Measurements from ENCODE around the gene MICAL2. TPM values are rescaled to one million over a fixed set of nuclear protein-coding genes. Genes with fewer than 3 reads are reported as not detected.

Gene MICAL2
- total and polyA plus RNA-seq, 2 of the 13 experiments (the other 11 are each of a cell fraction or from before 2014, with no cell fraction given) = 0.78 to 1.1 TPM

DNA sequence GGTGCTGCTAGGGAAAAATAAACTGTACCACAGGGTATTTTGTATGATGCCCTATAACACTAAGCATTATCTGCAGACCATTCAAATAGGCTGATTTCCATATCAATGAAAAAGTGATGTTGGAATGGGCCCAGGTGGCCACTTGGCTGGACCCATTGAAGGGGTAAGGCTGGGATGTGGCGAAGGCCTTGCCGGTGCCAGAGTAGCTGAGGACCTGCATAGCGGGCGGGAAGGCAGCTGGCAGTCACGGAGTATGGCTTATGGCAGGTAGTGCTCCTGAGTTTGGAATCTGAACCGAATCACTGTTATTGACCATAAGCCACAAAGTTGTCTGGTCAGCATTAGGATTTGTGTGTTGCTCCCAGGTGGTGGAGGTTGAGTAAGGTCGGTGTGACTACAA is 131.0 kb downstream of the MICAL2 start:
- Histone ChIP-seq H4K20me1 (ENCODE audit: insufficient read depth, low read length) (no peaks in the 10 kb centered on the region), H3K36me3 (replicated peaks in 1 of 2; ENCODE audit: control insufficient read depth in 1 of 2, insufficient read depth in 2 of 2, low read length in 2 of 2) (no peaks in the 10 kb centered on the region), H3K9me3 (ENCODE audit: low read length) (no peaks in the 10 kb centered on the region), H3K4me1 (ENCODE audit: insufficient read depth, low read length) (peaks cover 12% of the 10 kb centered on the region), H3K4me2 (ENCODE audit: low read depth, low read length) (no peak overlapping the region), H3K27me3 (ENCODE audit: control insufficient read depth in 1 of 2, insufficient read depth in 2 of 2, low read length in 2 of 2) (no peaks in the 10 kb centered on the region), H3K4me3 (replicated peaks in 1 of 3; ENCODE audit: insufficient read depth in 1 of 3, low read depth in 2 of 3, low read length in 3 of 3) (no peak overlapping the region), H3K79me2 (ENCODE audit: insufficient read depth, low read length) (no peaks in the 10 kb centered on the region), H2AFZ (ENCODE audit: low read length) (no peak overlapping the region), H3K27ac (ENCODE audit: extremely low read length, insufficient read depth, low read length) (no peak overlapping the region), H3K9ac (ENCODE audit: insufficient read depth, low read depth, low read length) (no peak overlapping the region)
- FAIRE-seq (no peak), DNase-seq (ENCODE audit: low spot score) (no peak), ATAC-seq (no peak)
- CTCF ChIA-PET (ENCODE audit: low intra/inter-chr PET ratio, low total read pairs) = no interaction called here
- no TSS peak for BruUV-seq (replicated peaks)
- intact Hi-C loops (cut with micrococcal nuclease; ENCODE audit: unreplicated experiment) = no loop called here
- in situ Hi-C loops (cut with HindIII; ENCODE audit: extremely low pct_ligation_motif_present, low pct_unique_long_range_greater_than_20kb) = no loop called here
- TF ChIP-seq MAFK (conservative IDR thresholded peaks at IDR 0.05 in 1 of 2, IDR thresholded peaks at IDR 0.05 in 1 of 2; ENCODE audit: low read length in 2 of 2) (0 out of 4 replicates have a peak, but pooled peaks of 1 of the 2 experiments have one; percentile 0), ELF4 (CRISPR knock-in tag; IDR thresholded peaks at IDR 0.05; ENCODE audit: borderline replicate concordance) (no peak)
- 91% methylated on average over 7 of the region's 7 CpGs for WGBS (ENCODE audit: low lambda C conversion rate)
- POLR2A ChIA-PET = no interaction called here

- H4K20me1 ChIP-seq (ENCODE audit: insufficient read depth, low read length) = no peaks in the 10 kb centered on the region
- in situ Hi-C loops (cut with HindIII; ENCODE audit: extremely low pct_ligation_motif_present, low pct_unique_long_range_greater_than_20kb) (no loop called here), intact Hi-C loops (cut with micrococcal nuclease; ENCODE audit: unreplicated experiment) (no loop called here)
- H3K27me3 ChIP-seq (ENCODE audit: control insufficient read depth in 1 of 2, insufficient read depth in 2 of 2, low read length in 2 of 2) = no peaks in the 10 kb centered on the region
- no peaks in the 10 kb centered on the region for H3K9me3 ChIP-seq (ENCODE audit: low read length)
- ATAC-seq (no peak), FAIRE-seq (no peak), DNase-seq (ENCODE audit: low spot score) (no peak)
- H3K4me1 ChIP-seq (ENCODE audit: insufficient read depth, low read length) = peaks cover 10% of the 10 kb centered on the region
- POLR2A ChIA-PET = no interaction called here
- no peak overlapping the region for H3K9ac ChIP-seq (ENCODE audit: insufficient read depth, low read depth, low read length)
- BruUV-seq (replicated peaks) = no TSS peak
- H3K79me2 ChIP-seq (ENCODE audit: insufficient read depth, low read length) = no peaks in the 10 kb centered on the region
- WGBS (ENCODE audit: low lambda C conversion rate) = 83% methylated on average over 14 of the region's 14 CpGs
- H3K4me3 ChIP-seq (replicated peaks in 1 of 3; ENCODE audit: insufficient read depth in 1 of 3, low read depth in 2 of 3, low read length in 3 of 3) = no peak overlapping the region
- H3K27ac ChIP-seq (ENCODE audit: extremely low read length, insufficient read depth, low read length) = no peak overlapping the region
- H3K4me2 ChIP-seq (ENCODE audit: low read depth, low read length) = no peak overlapping the region
- no peaks in the 10 kb centered on the region for H3K36me3 ChIP-seq (replicated peaks in 1 of 2; ENCODE audit: control insufficient read depth in 1 of 2, insufficient read depth in 2 of 2, low read length in 2 of 2)
- H2AFZ ChIP-seq (ENCODE audit: low read length) = no peak overlapping the region
- CTCF ChIA-PET (ENCODE audit: low intra/inter-chr PET ratio, low total read pairs) = no interaction called here
- TF ChIP-seq SCMH1 (CRISPR knock-in tag; IDR thresholded peaks at IDR 0.05; ENCODE audit: borderline replicate concordance) (no peak), XRCC5 (optimal IDR thresholded peaks at IDR 0.05; ENCODE audit: low read length) (no peak), ZNF232 (CRISPR knock-in tag; IDR thresholded peaks at IDR 0.05; ENCODE audit: borderline replicate concordance) (no peak), NFE2L2 (IDR thresholded peaks at IDR 0.05; ENCODE audit: low read length) (no peak), IKZF1 (IDR thresholded peaks at IDR 0.05) (no peak)
- TF ChIP-seq, protein P1, sequence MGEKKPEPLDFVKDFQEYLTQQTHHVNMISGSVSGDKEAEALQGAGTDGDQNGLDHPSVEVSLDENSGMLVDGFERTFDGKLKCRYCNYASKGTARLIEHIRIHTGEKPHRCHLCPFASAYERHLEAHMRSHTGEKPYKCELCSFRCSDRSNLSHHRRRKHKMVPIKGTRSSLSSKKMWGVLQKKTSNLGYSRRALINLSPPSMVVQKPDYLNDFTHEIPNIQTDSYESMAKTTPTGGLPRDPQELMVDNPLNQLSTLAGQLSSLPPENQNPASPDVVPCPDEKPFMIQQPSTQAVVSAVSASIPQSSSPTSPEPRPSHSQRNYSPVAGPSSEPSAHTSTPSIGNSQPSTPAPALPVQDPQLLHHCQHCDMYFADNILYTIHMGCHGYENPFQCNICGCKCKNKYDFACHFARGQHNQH (CRISPR knock-in tag; IDR thresholded peaks at IDR 0.05) = no peak
- TF ChIP-seq, protein P2, sequence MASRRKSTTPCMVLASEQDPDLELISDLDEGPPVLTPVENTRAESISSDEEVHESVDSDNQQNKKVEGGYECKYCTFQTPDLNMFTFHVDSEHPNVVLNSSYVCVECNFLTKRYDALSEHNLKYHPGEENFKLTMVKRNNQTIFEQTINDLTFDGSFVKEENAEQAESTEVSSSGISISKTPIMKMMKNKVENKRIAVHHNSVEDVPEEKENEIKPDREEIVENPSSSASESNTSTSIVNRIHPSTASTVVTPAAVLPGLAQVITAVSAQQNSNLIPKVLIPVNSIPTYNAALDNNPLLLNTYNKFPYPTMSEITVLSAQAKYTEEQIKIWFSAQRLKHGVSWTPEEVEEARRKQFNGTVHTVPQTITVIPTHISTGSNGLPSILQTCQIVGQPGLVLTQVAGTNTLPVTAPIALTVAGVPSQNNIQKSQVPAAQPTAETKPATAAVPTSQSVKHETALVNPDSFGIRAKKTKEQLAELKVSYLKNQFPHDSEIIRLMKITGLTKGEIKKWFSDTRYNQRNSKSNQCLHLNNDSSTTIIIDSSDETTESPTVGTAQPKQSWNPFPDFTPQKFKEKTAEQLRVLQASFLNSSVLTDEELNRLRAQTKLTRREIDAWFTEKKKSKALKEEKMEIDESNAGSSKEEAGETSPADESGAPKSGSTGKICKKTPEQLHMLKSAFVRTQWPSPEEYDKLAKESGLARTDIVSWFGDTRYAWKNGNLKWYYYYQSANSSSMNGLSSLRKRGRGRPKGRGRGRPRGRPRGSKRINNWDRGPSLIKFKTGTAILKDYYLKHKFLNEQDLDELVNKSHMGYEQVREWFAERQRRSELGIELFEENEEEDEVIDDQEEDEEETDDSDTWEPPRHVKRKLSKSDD (CRISPR knock-in tag; IDR thresholded peaks at IDR 0.05; ENCODE audit: low read depth) = no peak
These were observed 131.7 kb downstream of the MICAL2 start for GRCh38 chr11:12241971-12242672.
